ENCODE results near the gene TYMS.

- no peak for TF ChIP-seq CTCF (IDR thresholded peaks at IDR 0.05 in 2 of 3, conservative IDR thresholded peaks at IDR 0.05 in 1 of 3; ENCODE audit: control insufficient read depth in 2 of 3, extremely low read depth in 1 of 3, insufficient read depth in 1 of 3, low read depth in 3 of 3, low read length in 3 of 3)
- TF ChIP-seq FOXK2 (IDR thresholded peaks at IDR 0.05) = no peak
- no peak for TF ChIP-seq YBX1 (IDR thresholded peaks at IDR 0.05)
- TF ChIP-seq CHD2 (IDR thresholded peaks at IDR 0.05; ENCODE audit: borderline replicate concordance, low read depth, low read length) = no peak
- TF ChIP-seq POLR2A (IDR thresholded peaks at IDR 0.05; ENCODE audit: low read depth, low read length) = no peak
- no peak for TF ChIP-seq MXI1 (IDR thresholded peaks at IDR 0.05; ENCODE audit: low read depth, low read length)
- no peak for TF ChIP-seq BCL3 (IDR thresholded peaks at IDR 0.05; ENCODE audit: borderline replicate concordance, insufficient read depth, low read depth, low read length, poor library complexity, severe bottlenecking)
- no peak for TF ChIP-seq HSF1 (IDR thresholded peaks at IDR 0.05; ENCODE audit: low read depth, low read length)
- TF ChIP-seq STAT3 (IDR thresholded peaks at IDR 0.05; ENCODE audit: low read depth, low read length) = no peak
These were observed 40.3 kb downstream of the TYMS start for GRCh38 chr18:697800-698199.

Measured in GM12878 (cell line).